ENCODE measurements around the gene NRXN2. TPM values are rescaled to one million over a fixed set of nuclear protein-coding genes. Genes with fewer than 3 reads are reported as not detected.

NRXN2 gene
- total and polyA plus RNA-seq, 2 donors (not counting 3 experiments of a cell fraction or from before 2014, with no cell fraction given), result not detected

GRCh38 chr11:64715110-64715509 is 7.9 kb downstream of the NRXN2 start:
- Histone ChIP-seq H3K4me2 (ENCODE audit: insufficient read depth, low read length) (no peak overlapping the region), H3K9ac (replicated peaks; ENCODE audit: extremely low read depth, insufficient read depth, low read length) (no peak overlapping the region), H3K27ac (ENCODE audit: insufficient read depth, low read depth, low read length) (no peak overlapping the region), H3K36me3 (ENCODE audit: control insufficient read depth in 2 of 2, extremely low read depth in 1 of 2, insufficient read depth in 2 of 2, low read length in 2 of 2) (no peaks in the 10 kb centered on the region), H3K79me2 (ENCODE audit: control insufficient read depth, insufficient read depth, low read length) (no peaks in the 10 kb centered on the region), H3K4me3 (replicated peaks in 1 of 3; ENCODE audit: insufficient read depth in 1 of 3, low read depth in 1 of 3, low read length in 3 of 3) (no peak overlapping the region), H2AFZ (ENCODE audit: low read depth, low read length) (no peak overlapping the region), H3K4me1 (ENCODE audit: control insufficient read depth, extremely low read depth, insufficient read depth, low read length) (no peaks in the 10 kb centered on the region), H3K9me3 (replicated peaks; ENCODE audit: control insufficient read depth, insufficient read depth, low read length) (no peaks in the 10 kb centered on the region), H4K20me1 (replicated peaks; ENCODE audit: control insufficient read depth, extremely low read depth, insufficient read depth, low read length) (no peaks in the 10 kb centered on the region), H3K9me1 (replicated peaks; ENCODE audit: control insufficient read depth, extremely low read depth, insufficient read depth, low read length) (no peaks in the 10 kb centered on the region), H3K27me3 (ENCODE audit: control insufficient read depth in 2 of 2, insufficient read depth in 2 of 2, low read length in 2 of 2) (peaks cover 51 to 68% of the 10 kb centered on the region in 2 experiments)
- intact Hi-C loops (cut with micrococcal nuclease) (no loop called here), dilution Hi-C loops (cut with MboI; ENCODE audit: extremely low pct_ligation_motif_present, low sequenced_read_pairs) (no loop called here)
- ChIA-PET POLR2A (no interaction called here), CTCF (interaction anchor here (0.9 to 3.0 kb wide), 4 partner anchors 11 to 26 kb away, joined by 3 to 15 read pairs (median 4); no protein-coding TSS in a partner anchor)
- no peak for FAIRE-seq
- no peak for DNase-seq (ENCODE audit: low read depth, low spot score)
- no TSS peak for BruUV-seq (replicated peaks)
- TF ChIP-seq FOS (IDR thresholded peaks at IDR 0.05; ENCODE audit: borderline replicate concordance, insufficient read depth, low read length), result no peak
- TF ChIP-seq EZH2 (IDR thresholded peaks at IDR 0.05; ENCODE audit: borderline replicate concordance, low read depth, low read length, severe bottlenecking), result peak; percentile 63

DNA sequence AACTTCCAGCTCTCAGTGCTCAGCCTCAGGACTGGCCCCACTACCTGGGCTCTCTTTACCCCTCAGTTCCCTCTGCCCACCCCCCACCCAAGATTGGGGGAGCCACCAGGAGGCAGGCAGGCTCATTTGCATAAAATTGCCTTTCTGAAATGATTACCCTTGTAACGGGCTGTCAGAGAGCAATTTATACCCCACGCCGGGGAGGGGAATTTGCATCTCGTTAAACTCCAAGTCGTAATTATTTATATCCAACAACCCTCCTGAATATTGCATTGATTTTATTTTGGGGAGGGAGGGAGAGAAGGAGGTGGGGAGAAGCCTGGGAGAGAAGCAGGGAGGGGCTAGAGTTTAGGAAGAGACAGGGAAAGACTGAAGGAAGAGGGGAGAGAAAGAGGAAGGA is 8.3 kb downstream of the NRXN2 start:
- BruUV-seq (replicated peaks), result no TSS peak
- Histone ChIP-seq H3K4me3 (replicated peaks in 1 of 3; ENCODE audit: insufficient read depth in 1 of 3, low read depth in 1 of 3, low read length in 3 of 3) (no peak overlapping the region), H3K9me1 (replicated peaks; ENCODE audit: control insufficient read depth, extremely low read depth, insufficient read depth, low read length) (no peaks in the 10 kb centered on the region), H3K79me2 (ENCODE audit: control insufficient read depth, insufficient read depth, low read length) (no peaks in the 10 kb centered on the region), H3K27me3 (ENCODE audit: control insufficient read depth in 2 of 2, insufficient read depth in 2 of 2, low read length in 2 of 2) (peaks cover 52 to 68% of the 10 kb centered on the region in 2 experiments), H3K27ac (ENCODE audit: insufficient read depth, low read depth, low read length) (no peak overlapping the region), H3K9me3 (replicated peaks; ENCODE audit: control insufficient read depth, insufficient read depth, low read length) (no peaks in the 10 kb centered on the region), H4K20me1 (replicated peaks; ENCODE audit: control insufficient read depth, extremely low read depth, insufficient read depth, low read length) (no peaks in the 10 kb centered on the region), H3K4me2 (ENCODE audit: insufficient read depth, low read length) (no peak overlapping the region), H3K4me1 (ENCODE audit: control insufficient read depth, extremely low read depth, insufficient read depth, low read length) (no peaks in the 10 kb centered on the region), H3K36me3 (ENCODE audit: control insufficient read depth in 2 of 2, extremely low read depth in 1 of 2, insufficient read depth in 2 of 2, low read length in 2 of 2) (no peaks in the 10 kb centered on the region), H2AFZ (ENCODE audit: low read depth, low read length) (no peak overlapping the region), H3K9ac (replicated peaks; ENCODE audit: extremely low read depth, insufficient read depth, low read length) (no peak overlapping the region)
- CTCF ChIA-PET, result interaction anchor here (1.3 to 3.0 kb wide), 2 partner anchors 12 to 26 kb away, joined by 4 to 15 read pairs; no protein-coding TSS in a partner anchor
- intact Hi-C loops (cut with micrococcal nuclease), result no loop called here
- FAIRE-seq (no peak), DNase-seq (ENCODE audit: low read depth, low spot score) (no peak)
- POLR2A ChIA-PET, result no interaction called here
- no peak for TF ChIP-seq POLR2AphosphoS5 (IDR thresholded peaks at IDR 0.05; ENCODE audit: insufficient read depth, low read depth, low read length)
- TF ChIP-seq MYC (IDR thresholded peaks at IDR 0.05; ENCODE audit: low read depth, low read length), result no peak
- no peak for TF ChIP-seq EZH2 (IDR thresholded peaks at IDR 0.05; ENCODE audit: borderline replicate concordance, low read depth, low read length, severe bottlenecking)
- TF ChIP-seq, protein P1, sequence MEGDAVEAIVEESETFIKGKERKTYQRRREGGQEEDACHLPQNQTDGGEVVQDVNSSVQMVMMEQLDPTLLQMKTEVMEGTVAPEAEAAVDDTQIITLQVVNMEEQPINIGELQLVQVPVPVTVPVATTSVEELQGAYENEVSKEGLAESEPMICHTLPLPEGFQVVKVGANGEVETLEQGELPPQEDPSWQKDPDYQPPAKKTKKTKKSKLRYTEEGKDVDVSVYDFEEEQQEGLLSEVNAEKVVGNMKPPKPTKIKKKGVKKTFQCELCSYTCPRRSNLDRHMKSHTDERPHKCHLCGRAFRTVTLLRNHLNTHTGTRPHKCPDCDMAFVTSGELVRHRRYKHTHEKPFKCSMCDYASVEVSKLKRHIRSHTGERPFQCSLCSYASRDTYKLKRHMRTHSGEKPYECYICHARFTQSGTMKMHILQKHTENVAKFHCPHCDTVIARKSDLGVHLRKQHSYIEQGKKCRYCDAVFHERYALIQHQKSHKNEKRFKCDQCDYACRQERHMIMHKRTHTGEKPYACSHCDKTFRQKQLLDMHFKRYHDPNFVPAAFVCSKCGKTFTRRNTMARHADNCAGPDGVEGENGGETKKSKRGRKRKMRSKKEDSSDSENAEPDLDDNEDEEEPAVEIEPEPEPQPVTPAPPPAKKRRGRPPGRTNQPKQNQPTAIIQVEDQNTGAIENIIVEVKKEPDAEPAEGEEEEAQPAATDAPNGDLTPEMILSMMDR (IDR thresholded peaks at IDR 0.05; ENCODE audit: extremely low read depth in 1 of 2, insufficient read depth in 1 of 2, low read depth in 1 of 2, low read length in 2 of 2), result no peak
- no peak for TF ChIP-seq MAX (IDR thresholded peaks at IDR 0.05; ENCODE audit: insufficient read depth, insufficient read length)
- no peak for TF ChIP-seq JUN (IDR thresholded peaks at IDR 0.05; ENCODE audit: borderline replicate concordance, insufficient read depth, insufficient read length, low read depth)
- no peak for TF ChIP-seq FOS (IDR thresholded peaks at IDR 0.05; ENCODE audit: borderline replicate concordance, insufficient read depth, low read length)
- TF ChIP-seq GATA2 (IDR thresholded peaks at IDR 0.05; ENCODE audit: insufficient read depth, insufficient read length, low read depth, low read length), result no peak
- TF ChIP-seq POLR2A (IDR thresholded peaks at IDR 0.05; ENCODE audit: low read depth, low read length), result no peak
- dilution Hi-C loops (cut with MboI; ENCODE audit: extremely low pct_ligation_motif_present, low sequenced_read_pairs), result no loop called here

All from endothelial cell of umbilical vein (primary cell).